ENCODE data around the gene FAM107A.

Gene FAM107A

GRCh38 chr3:58577269-58577821, at the start of gene FAM107A:
FAM107A (minus strand) TSS chr3:58577391; CDS start chr3:58569860, 7,531 bp downstream.
- Histone ChIP-seq H3K27me3 (ENCODE audit: low read depth, low read length) (no peaks in the 10 kb centered on the region), H3K4me1 (ENCODE audit: control insufficient read depth in 1 of 2, insufficient read depth in 2 of 2, low read length in 2 of 2) (peaks cover 0 to 4% of the 10 kb centered on the region in 2 donors), H3K27ac (ENCODE audit: low read length) (peak within 1 kb of the TSS; percentile 17), H3K9me3 (ENCODE audit: control insufficient read depth in 1 of 2, low read length in 2 of 2) (no peaks in the 10 kb centered on the region), H3K4me3 (ENCODE audit: low read depth in 1 of 2, low read length in 2 of 2) (peak within 1 kb of the TSS; percentile 30 to 35), H3K36me3 (ENCODE audit: control insufficient read depth in 1 of 2, insufficient read depth in 2 of 2, low read length in 2 of 2) (no peaks in the 10 kb centered on the region)

GRCh38 chr3:58625196-58625824, 48.1 kb upstream of the FAM107A start:
- H3K27ac ChIP-seq (ENCODE audit: low read length) = no peak overlapping the region
- H3K36me3 ChIP-seq (ENCODE audit: control insufficient read depth in 1 of 2, insufficient read depth in 2 of 2, low read length in 2 of 2) = no peaks in the 10 kb centered on the region
- no peak overlapping the region for H3K4me3 ChIP-seq (ENCODE audit: low read depth in 1 of 2, low read length in 2 of 2)
- no peaks in the 10 kb centered on the region for H3K9me3 ChIP-seq (ENCODE audit: control insufficient read depth in 1 of 2, low read length in 2 of 2)
- H3K27me3 ChIP-seq (ENCODE audit: low read depth, low read length) = no peaks in the 10 kb centered on the region
- H3K4me1 ChIP-seq (ENCODE audit: control insufficient read depth in 1 of 2, insufficient read depth in 2 of 2, low read length in 2 of 2) = peaks cover 21 to 22% of the 10 kb centered on the region in 2 donors

GRCh38 chr3:58624550-58624949, 47.4 kb upstream of the FAM107A start:
- Histone ChIP-seq H3K27me3 (ENCODE audit: low read depth, low read length) (no peaks in the 10 kb centered on the region), H3K27ac (ENCODE audit: low read length) (no peak overlapping the region), H3K4me1 (ENCODE audit: control insufficient read depth in 1 of 2, insufficient read depth in 2 of 2, low read length in 2 of 2) (peaks cover 16 to 17% of the 10 kb centered on the region in 2 donors), H3K4me3 (ENCODE audit: low read depth in 1 of 2, low read length in 2 of 2) (no peak overlapping the region), H3K9me3 (ENCODE audit: control insufficient read depth in 1 of 2, low read length in 2 of 2) (no peaks in the 10 kb centered on the region), H3K36me3 (ENCODE audit: control insufficient read depth in 1 of 2, insufficient read depth in 2 of 2, low read length in 2 of 2) (no peaks in the 10 kb centered on the region)

GRCh38 chr3:58623961-58624360, 46.8 kb upstream of the FAM107A start:
- H3K27ac ChIP-seq (ENCODE audit: low read length) = no peak overlapping the region

GRCh38 chr3:58623478-58623877, 46.3 kb upstream of the FAM107A start:
- no peak overlapping the region for H3K4me3 ChIP-seq (ENCODE audit: low read depth in 1 of 2, low read length in 2 of 2)
- H3K36me3 ChIP-seq (ENCODE audit: control insufficient read depth in 1 of 2, insufficient read depth in 2 of 2, low read length in 2 of 2) = no peaks in the 10 kb centered on the region
- peaks cover 7 to 8% of the 10 kb centered on the region in 2 donors for H3K4me1 ChIP-seq (ENCODE audit: control insufficient read depth in 1 of 2, insufficient read depth in 2 of 2, low read length in 2 of 2)
- no peaks in the 10 kb centered on the region for H3K9me3 ChIP-seq (ENCODE audit: control insufficient read depth in 1 of 2, low read length in 2 of 2)
- no peaks in the 10 kb centered on the region for H3K27me3 ChIP-seq (ENCODE audit: low read depth, low read length)
- no peak overlapping the region for H3K27ac ChIP-seq (ENCODE audit: low read length)

More at GRCh38 chr3:58623961-58624360, 46.8 kb upstream of the FAM107A start:
- Histone ChIP-seq H3K9me3 (ENCODE audit: control insufficient read depth in 1 of 2, low read length in 2 of 2) (no peaks in the 10 kb centered on the region), H3K36me3 (ENCODE audit: control insufficient read depth in 1 of 2, insufficient read depth in 2 of 2, low read length in 2 of 2) (no peaks in the 10 kb centered on the region), H3K27me3 (ENCODE audit: low read depth, low read length) (no peaks in the 10 kb centered on the region), H3K4me3 (ENCODE audit: low read depth in 1 of 2, low read length in 2 of 2) (no peak overlapping the region), H3K4me1 (ENCODE audit: control insufficient read depth in 1 of 2, insufficient read depth in 2 of 2, low read length in 2 of 2) (peaks cover 10 to 12% of the 10 kb centered on the region in 2 donors)

- H3K4me3 ChIP-seq (ENCODE audit: low read depth in 1 of 2, low read length in 2 of 2) = no peak overlapping the region
Observed at GRCh38 chr3:58622892-58623291, 45.7 kb upstream of the FAM107A start.

GRCh38 chr3:58622436-58622835, 45.2 kb upstream of the FAM107A start:
- Histone ChIP-seq H3K9me3 (ENCODE audit: control insufficient read depth in 1 of 2, low read length in 2 of 2) (no peaks in the 10 kb centered on the region), H3K27ac (ENCODE audit: low read length) (no peak overlapping the region), H3K36me3 (ENCODE audit: control insufficient read depth in 1 of 2, insufficient read depth in 2 of 2, low read length in 2 of 2) (no peaks in the 10 kb centered on the region), H3K4me3 (ENCODE audit: low read depth in 1 of 2, low read length in 2 of 2) (no peak overlapping the region), H3K27me3 (ENCODE audit: low read depth, low read length) (no peaks in the 10 kb centered on the region), H3K4me1 (ENCODE audit: control insufficient read depth in 1 of 2, insufficient read depth in 2 of 2, low read length in 2 of 2) (peaks cover 0 to 6% of the 10 kb centered on the region in 2 donors)

More at GRCh38 chr3:58622892-58623291, 45.7 kb upstream of the FAM107A start:
- Histone ChIP-seq H3K9me3 (ENCODE audit: control insufficient read depth in 1 of 2, low read length in 2 of 2) (no peaks in the 10 kb centered on the region), H3K27me3 (ENCODE audit: low read depth, low read length) (no peaks in the 10 kb centered on the region), H3K27ac (ENCODE audit: low read length) (no peak overlapping the region), H3K4me1 (ENCODE audit: control insufficient read depth in 1 of 2, insufficient read depth in 2 of 2, low read length in 2 of 2) (peaks cover 2 to 7% of the 10 kb centered on the region in 2 donors), H3K36me3 (ENCODE audit: control insufficient read depth in 1 of 2, insufficient read depth in 2 of 2, low read length in 2 of 2) (no peaks in the 10 kb centered on the region)

- H3K27ac ChIP-seq (ENCODE audit: low read length) = no peak overlapping the region
Observed at GRCh38 chr3:58621086-58621830, 44.1 kb upstream of the FAM107A start.

GRCh38 chr3:58620421-58620820, 43.2 kb upstream of the FAM107A start:
- H3K4me3 ChIP-seq (ENCODE audit: low read depth in 1 of 2, low read length in 2 of 2) = no peak overlapping the region

More at GRCh38 chr3:58621086-58621830, 44.1 kb upstream of the FAM107A start:
- Histone ChIP-seq H3K4me1 (ENCODE audit: control insufficient read depth in 1 of 2, insufficient read depth in 2 of 2, low read length in 2 of 2) (no peaks in the 10 kb centered on the region), H3K9me3 (ENCODE audit: control insufficient read depth in 1 of 2, low read length in 2 of 2) (no peaks in the 10 kb centered on the region), H3K4me3 (ENCODE audit: low read depth in 1 of 2, low read length in 2 of 2) (no peak overlapping the region), H3K36me3 (ENCODE audit: control insufficient read depth in 1 of 2, insufficient read depth in 2 of 2, low read length in 2 of 2) (no peaks in the 10 kb centered on the region), H3K27me3 (ENCODE audit: low read depth, low read length) (no peaks in the 10 kb centered on the region)

GRCh38 chr3:58617338-58617761, 40.2 kb upstream of the FAM107A start:
- Histone ChIP-seq H3K9me3 (ENCODE audit: control insufficient read depth in 1 of 2, low read length in 2 of 2) (no peaks in the 10 kb centered on the region), H3K4me1 (ENCODE audit: control insufficient read depth in 1 of 2, insufficient read depth in 2 of 2, low read length in 2 of 2) (no peaks in the 10 kb centered on the region), H3K27me3 (ENCODE audit: low read depth, low read length) (no peaks in the 10 kb centered on the region), H3K4me3 (ENCODE audit: low read depth in 1 of 2, low read length in 2 of 2) (no peak overlapping the region), H3K36me3 (ENCODE audit: control insufficient read depth in 1 of 2, insufficient read depth in 2 of 2, low read length in 2 of 2) (no peaks in the 10 kb centered on the region), H3K27ac (ENCODE audit: low read length) (no peak overlapping the region)

More at GRCh38 chr3:58620421-58620820, 43.2 kb upstream of the FAM107A start:
- no peaks in the 10 kb centered on the region for H3K36me3 ChIP-seq (ENCODE audit: control insufficient read depth in 1 of 2, insufficient read depth in 2 of 2, low read length in 2 of 2)
- H3K27ac ChIP-seq (ENCODE audit: low read length) = no peak overlapping the region
- H3K4me1 ChIP-seq (ENCODE audit: control insufficient read depth in 1 of 2, insufficient read depth in 2 of 2, low read length in 2 of 2) = no peaks in the 10 kb centered on the region
- H3K27me3 ChIP-seq (ENCODE audit: low read depth, low read length) = no peaks in the 10 kb centered on the region
- H3K9me3 ChIP-seq (ENCODE audit: control insufficient read depth in 1 of 2, low read length in 2 of 2) = no peaks in the 10 kb centered on the region
